Neural cell (in vitro differentiated cells): ENCODE results near the gene HCFC1. TPM values are rescaled to one million over a fixed set of nuclear protein-coding genes. Genes with fewer than 3 reads are reported as not detected.
"Not testable (repeated sequence)": the region's sequence is repeated elsewhere in the genome, so short reads cannot be mapped to it uniquely, and the experiment has no call there.

Experiments
- H2AFZ ChIP-seq: fragments of 200-600, 300-800 bp; sonication (generic), shearing (Covaris generic); 2 replicates; pipeline ENCODE4 v1.6.0; 2014; ENCODE audit warnings: low read depth, mild to moderate bottlenecking, antibody characterized with exemption, low read length, moderate library complexity
- H3F3A ChIP-seq: fragments of 200-600 bp; shearing (Covaris generic); 2 replicates; pipeline ENCODE4 v1.6.1; 2016; ENCODE audit warnings: mild to moderate bottlenecking, moderate library complexity, mixed read lengths, antibody characterized with exemption, low read length; ENCODE audit not compliant: insufficient read depth, poor library complexity, severe bottlenecking
- H3K27ac ChIP-seq: fragments of 200-600, 300-800 bp; sonication (generic), shearing (Covaris generic); 2 replicates; pipeline ENCODE4 v1.5.1; 2014; ENCODE audit warnings: mild to moderate bottlenecking, low read length, moderate library complexity
- H3K27me3 ChIP-seq: fragments of 300-800, 200-600 bp; sonication (generic), shearing (Covaris generic); 2 replicates; pipeline ENCODE4 v1.6.0; 2014; ENCODE audit warnings: mild to moderate bottlenecking, low read depth, low read length, moderate library complexity; ENCODE audit not compliant: insufficient read depth
- H3K36me3 ChIP-seq: fragments of 300-800, 200-600 bp; sonication (generic), shearing (Covaris generic); 2 replicates; pipeline ENCODE4 v1.5.1; 2014; ENCODE audit warnings: mild to moderate bottlenecking, antibody characterized with exemption, low read length, moderate library complexity; ENCODE audit not compliant: insufficient read depth
- H3K4me2 ChIP-seq: fragments of 300-800, 200-600 bp; sonication (generic), shearing (Covaris generic); 2 replicates; pipeline ENCODE4 v1.6.0; 2014; ENCODE audit warnings: mild to moderate bottlenecking, low read length
- H3K4me3 ChIP-seq: fragments of 300-800, 200-600 bp; sonication (generic), shearing (Covaris generic); 2 replicates; pipeline ENCODE4 v1.5.1; 2014; ENCODE audit warnings: mild to moderate bottlenecking, low read length, moderate library complexity
- H3K79me2 ChIP-seq: fragments of 200-600 bp; shearing (Covaris generic); replicated peaks from 2 replicates; pipeline ENCODE4 v1.6.0; 2014; ENCODE audit warnings: mild to moderate bottlenecking, low read length, moderate library complexity; ENCODE audit not compliant: insufficient read depth
- H3K9ac ChIP-seq: fragments of 300-800, 200-600 bp; sonication (generic), shearing (Covaris generic); 2 replicates; pipeline ENCODE4 v1.6.1; 2016; ENCODE audit warnings: mild to moderate bottlenecking, low read length, mixed read lengths
- H3K9me2 ChIP-seq: fragments of 200-600 bp; shearing (Covaris generic); 2 replicates; pipeline ENCODE4 v1.6.1; 2016; ENCODE audit warnings: mild to moderate bottlenecking, low read length, mixed read lengths; ENCODE audit not compliant: insufficient read depth
- H3K9me3 ChIP-seq: fragments of 200-600, 300-800 bp; sonication (generic), shearing (Covaris generic); 2 replicates; pipeline ENCODE4 v1.6.1; 2016; ENCODE audit warnings: mild to moderate bottlenecking, mixed run types, low read length, moderate library complexity, mixed read lengths
- H4K20me1 ChIP-seq: fragments of 200-600 bp; shearing (Covaris generic); 2 replicates; pipeline ENCODE4 v1.6.1; 2016; ENCODE audit warnings: mild to moderate bottlenecking, mixed run types; ENCODE audit not compliant: insufficient read depth
- EP300 ChIP-seq: fragments of 450-650 bp; conservative IDR thresholded peaks from 2 replicates; pipeline ENCODE4 v1.6.1; 2014; ENCODE audit warnings: antibody characterized with exemption, mild to moderate bottlenecking, moderate library complexity; ENCODE audit not compliant: poor library complexity, severe bottlenecking
- EZH2 ChIP-seq: fragments of 200-600, 300-800 bp; shearing (Covaris generic), sonication (generic); IDR thresholded peaks from 2 replicates; pipeline ENCODE4 v1.6.1; 2014; ENCODE audit warnings: antibody characterized with exemption, low read length, borderline replicate concordance, mild to moderate bottlenecking; ENCODE audit not compliant: insufficient read depth, poor library complexity, severe bottlenecking
- MXI1 ChIP-seq: fragments of 450-650 bp; conservative IDR thresholded peaks from 2 replicates; pipeline ENCODE4 v1.6.1; 2014; ENCODE audit warnings: antibody characterized with exemption, mild to moderate bottlenecking; ENCODE audit not compliant: poor library complexity, severe bottlenecking
- POLR2AphosphoS5 ChIP-seq: IDR thresholded peaks from 2 replicates; pipeline ENCODE4 v1.6.1; 2012
- RAD21 ChIP-seq: fragments of 450-650 bp; conservative IDR thresholded peaks from 2 replicates; pipeline ENCODE4 v1.6.1; 2014; ENCODE audit warnings: antibody characterized with exemption, mild to moderate bottlenecking, moderate library complexity
- REST ChIP-seq: IDR thresholded peaks from 2 replicates; pipeline ENCODE4 v1.6.1; 2012; ENCODE audit warnings: borderline replicate concordance
- SMC3 ChIP-seq: fragments of 450-650 bp; conservative IDR thresholded peaks from 2 replicates; pipeline ENCODE4 v1.6.1; 2014; ENCODE audit warnings: antibody characterized with exemption, mild to moderate bottlenecking, moderate library complexity; ENCODE audit not compliant: poor library complexity
- TAF1 ChIP-seq: IDR thresholded peaks from 2 replicates; pipeline ENCODE4 v1.6.1; 2012; ENCODE audit warnings: low read depth
- polyA plus RNA-seq: library from polyadenylated mRNA; depleted of rRNA; stranded (reverse); fragments of >200 nt; gene quantifications from 2 replicates; pipeline ENCODE4 v1.2.3, GENCODE V29; 2014
- TF ChIP-seq, protein P1 (sequence below): fragments of 450-650 bp; IDR thresholded peaks from 2 replicates; pipeline ENCODE4 v1.5.1; 2014; ENCODE audit warnings: antibody characterized with exemption, mild to moderate bottlenecking, moderate library complexity; ENCODE audit not compliant: poor library complexity, severe bottlenecking

Gene HCFC1
- polyA plus RNA-seq, 1 donor from 2014 or later, result 7.3 TPM

- H3F3A ChIP-seq, result no peaks in the 10 kb centered on the region
- no peaks in the 10 kb centered on the region for H3K79me2 ChIP-seq
- H3K27me3 ChIP-seq, result no peaks in the 10 kb centered on the region
- no peak overlapping the region for H3K27ac ChIP-seq
- H3K4me2 ChIP-seq, result no peak overlapping the region
- H2AFZ ChIP-seq, result no peak overlapping the region
- H3K4me3 ChIP-seq, result no peak overlapping the region
- no peak for TF ChIP-seq POLR2AphosphoS5
- TF ChIP-seq MXI1, result no peak
- H3K9ac ChIP-seq, result no peak overlapping the region
- H4K20me1 ChIP-seq, result no peaks in the 10 kb centered on the region
- H3K9me3 ChIP-seq, result no peaks in the 10 kb centered on the region
- no peaks in the 10 kb centered on the region for H3K36me3 ChIP-seq
- no peaks in the 10 kb centered on the region for H3K9me2 ChIP-seq
Observed at GRCh38 chrX:153999359-154000037, 27.9 kb upstream of the HCFC1 start.

DNA sequence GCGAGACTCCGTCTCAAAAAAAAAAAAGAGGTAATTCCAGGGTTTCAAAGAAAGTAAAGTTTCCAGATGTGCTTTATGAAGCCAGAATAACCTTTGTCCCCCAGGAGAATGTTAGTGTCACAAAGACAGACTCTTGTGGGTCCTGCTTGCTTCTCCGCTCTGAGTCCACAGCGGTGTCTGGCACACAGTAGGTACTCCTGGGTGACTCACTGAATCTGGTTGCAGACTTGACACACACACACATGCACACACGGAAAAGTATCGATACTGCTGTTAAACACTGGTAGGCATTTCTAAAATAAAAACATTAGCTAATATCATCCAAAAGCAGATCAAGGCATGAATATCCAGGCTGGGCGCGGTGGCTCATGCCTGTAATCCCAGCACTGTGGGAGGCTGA is 23.9 kb upstream of the HCFC1 start:
- H3K27ac ChIP-seq, result no peak overlapping the region
- H4K20me1 ChIP-seq, result no peaks in the 10 kb centered on the region
- TF ChIP-seq EP300 (no peak), SMC3 (no peak), REST (no peak), EZH2 (no peak), TAF1 (no peak), RAD21 (no peak), MXI1 (no peak), POLR2AphosphoS5 (no peak)
- TF ChIP-seq, protein P1, sequence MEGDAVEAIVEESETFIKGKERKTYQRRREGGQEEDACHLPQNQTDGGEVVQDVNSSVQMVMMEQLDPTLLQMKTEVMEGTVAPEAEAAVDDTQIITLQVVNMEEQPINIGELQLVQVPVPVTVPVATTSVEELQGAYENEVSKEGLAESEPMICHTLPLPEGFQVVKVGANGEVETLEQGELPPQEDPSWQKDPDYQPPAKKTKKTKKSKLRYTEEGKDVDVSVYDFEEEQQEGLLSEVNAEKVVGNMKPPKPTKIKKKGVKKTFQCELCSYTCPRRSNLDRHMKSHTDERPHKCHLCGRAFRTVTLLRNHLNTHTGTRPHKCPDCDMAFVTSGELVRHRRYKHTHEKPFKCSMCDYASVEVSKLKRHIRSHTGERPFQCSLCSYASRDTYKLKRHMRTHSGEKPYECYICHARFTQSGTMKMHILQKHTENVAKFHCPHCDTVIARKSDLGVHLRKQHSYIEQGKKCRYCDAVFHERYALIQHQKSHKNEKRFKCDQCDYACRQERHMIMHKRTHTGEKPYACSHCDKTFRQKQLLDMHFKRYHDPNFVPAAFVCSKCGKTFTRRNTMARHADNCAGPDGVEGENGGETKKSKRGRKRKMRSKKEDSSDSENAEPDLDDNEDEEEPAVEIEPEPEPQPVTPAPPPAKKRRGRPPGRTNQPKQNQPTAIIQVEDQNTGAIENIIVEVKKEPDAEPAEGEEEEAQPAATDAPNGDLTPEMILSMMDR, result no peak
- H3K9ac ChIP-seq, result no peak overlapping the region
- no peaks in the 10 kb centered on the region for H3K36me3 ChIP-seq
- H3K27me3 ChIP-seq, result no peaks in the 10 kb centered on the region
- no peaks in the 10 kb centered on the region for H3F3A ChIP-seq
- H2AFZ ChIP-seq, result no peak overlapping the region
- H3K9me3 ChIP-seq, result no peaks in the 10 kb centered on the region
- H3K4me2 ChIP-seq, result no peak overlapping the region
- H3K9me2 ChIP-seq, result no peaks in the 10 kb centered on the region
- H3K79me2 ChIP-seq, result no peaks in the 10 kb centered on the region
- no peak overlapping the region for H3K4me3 ChIP-seq

DNA sequence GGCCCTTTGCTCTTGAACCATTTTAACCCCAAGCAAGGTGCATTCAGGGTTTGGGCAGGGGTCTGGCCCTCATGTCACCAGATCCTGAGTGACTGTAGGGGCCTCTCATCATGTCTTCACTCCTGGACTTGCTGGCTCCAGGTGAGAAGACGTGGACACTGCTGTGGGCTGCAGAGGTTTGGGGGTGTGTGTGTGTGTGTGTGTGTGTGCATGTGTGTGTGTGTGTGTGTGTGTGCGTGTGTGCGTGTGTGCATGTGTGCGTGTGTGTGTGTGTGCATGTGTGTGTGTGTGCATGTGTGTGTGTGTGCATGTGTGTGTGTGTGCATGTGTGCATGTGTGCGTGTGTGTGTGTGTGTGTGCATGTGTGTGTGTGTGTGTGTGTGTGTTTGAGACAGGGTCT is 22.8 kb upstream of the HCFC1 start:
- H3F3A ChIP-seq, H3K36me3 ChIP-seq, H3K9ac ChIP-seq, H3K79me2 ChIP-seq, H3K9me3 ChIP-seq, H3K27me3 ChIP-seq, H4K20me1 ChIP-seq, H3K4me2 ChIP-seq, H2AFZ ChIP-seq, H3K27ac ChIP-seq, H3K4me3 ChIP-seq, H3K9me2 ChIP-seq: not testable (repeated sequence)
